Stimulated activated CD4-positive, alpha-beta T cell treated with anti-CD3 and anti-CD28 coated beads, Interleukin-15, amount 100 ng/mL, for 1 hour (primary cell): Measurements from ENCODE around the gene TTC39C.

Experiments
- DNase-seq, 2 donors: peaks; one replicate each; pipeline ENCODE4 v3.0.0-alpha.2; 2020; ENCODE audit warnings: low read depth in 1 of 2, low spot score in 1 of 2

TTC39C gene

GRCh38 chr18:24014062-24014985 is at the start of gene TTC39C:
Gene TTC39C (plus strand): TSS chr18:24014754. CDS start chr18:24014872, 118 bp downstream.
- peak; percentile 68 to 76 for DNase-seq

- DNase-seq: no peak
Measured at GRCh38 chr18:23966909-23967308, 47.6 kb upstream of the TTC39C start.

- DNase-seq: no peak
Measured at GRCh38 chr18:23967321-23968089, 47.0 kb upstream of the TTC39C start.

- no peak for DNase-seq
Measured at GRCh38 chr18:23968638-23969604, 45.6 kb upstream of the TTC39C start.

- no peak for DNase-seq
Measured at GRCh38 chr18:23969664-23970063, 44.9 kb upstream of the TTC39C start.

DNA sequence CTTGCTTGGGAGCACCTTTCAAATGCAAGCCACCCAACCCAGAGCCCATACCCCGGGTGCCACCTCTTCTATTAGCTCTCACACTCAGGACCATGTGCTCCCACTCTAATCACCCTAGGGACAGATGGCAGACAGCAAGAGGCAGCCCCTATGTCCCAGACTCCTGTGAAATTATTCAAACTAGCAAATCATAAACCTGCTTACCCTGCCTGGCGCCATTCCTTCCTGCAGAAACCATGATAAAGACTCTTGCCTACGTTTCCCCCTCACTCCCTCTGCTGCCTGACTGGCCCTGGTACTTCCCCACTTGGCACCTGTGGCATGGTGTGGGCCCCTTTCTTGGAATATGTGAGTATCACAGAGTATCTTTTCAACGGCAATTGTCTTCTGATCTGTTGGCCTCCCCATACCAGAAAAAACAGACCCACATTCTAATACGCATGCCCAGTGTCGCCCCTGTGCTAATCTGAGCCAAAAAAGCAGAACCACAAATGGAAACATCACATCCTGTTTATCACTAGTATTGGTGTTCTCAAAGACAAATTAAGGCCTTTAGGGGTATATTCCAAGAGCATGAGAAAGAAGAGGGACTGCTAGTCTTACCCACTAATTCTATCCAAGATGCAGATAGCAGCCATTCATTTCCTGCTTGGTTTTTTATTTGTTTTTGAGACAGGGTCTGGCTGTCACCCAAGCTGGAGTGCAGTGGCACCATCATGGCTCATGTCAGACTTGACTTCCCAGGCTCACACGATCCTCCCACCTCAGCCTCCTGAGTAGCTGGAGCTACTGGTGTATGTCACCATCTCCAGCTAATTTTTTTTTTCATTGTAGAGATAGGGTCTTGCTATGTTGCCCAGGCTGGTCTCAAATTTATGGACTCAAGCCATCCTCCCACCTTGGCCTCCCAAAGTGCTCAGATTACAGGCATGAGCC is 44.1 kb upstream of the TTC39C start:
- DNase-seq: peak in 1 of 2 donors; percentile 49

DNA sequence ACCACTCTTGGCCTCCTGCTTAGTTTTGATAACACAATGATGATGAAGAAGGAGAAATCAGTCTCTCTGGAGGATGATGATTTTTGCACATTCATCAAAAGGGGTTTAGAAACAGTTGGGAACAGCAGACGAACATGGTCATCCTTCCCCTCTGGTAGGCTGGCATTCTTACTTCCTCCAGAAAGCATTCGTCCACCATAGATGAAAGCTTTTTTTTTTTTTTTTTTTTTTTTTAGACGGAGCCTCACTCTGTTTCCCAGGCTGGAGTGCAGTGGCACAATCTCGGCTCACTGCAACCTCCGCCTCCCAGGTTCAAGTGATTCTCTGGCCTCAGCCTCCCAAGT is 43.5 kb upstream of the TTC39C start:
- no peak for DNase-seq

DNA sequence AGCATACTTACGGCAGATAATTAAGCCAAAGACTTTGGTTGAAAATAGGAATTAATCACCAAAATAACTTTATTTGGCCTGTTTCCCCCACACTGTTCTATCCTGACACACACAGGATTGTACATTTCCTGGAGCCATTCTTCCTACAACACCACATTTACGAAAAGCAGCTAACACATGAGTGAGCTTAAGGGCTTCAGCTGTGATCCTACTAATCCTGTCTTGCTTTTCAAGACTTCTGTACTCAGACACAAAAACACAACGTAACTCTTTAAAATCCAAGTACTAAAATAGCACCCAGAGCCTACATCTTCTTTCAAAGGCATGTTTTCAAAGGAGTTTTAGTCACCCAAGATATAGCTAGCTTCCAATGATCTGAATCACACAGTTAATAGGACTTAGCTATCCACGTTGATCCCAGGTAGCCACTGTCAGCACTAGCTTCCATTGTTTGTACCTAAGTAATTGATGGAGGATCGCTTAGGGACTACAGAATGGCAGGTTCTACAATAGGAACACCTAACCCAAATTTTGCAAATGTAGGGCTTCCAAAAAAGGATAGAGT is 42.8 kb upstream of the TTC39C start:
- DNase-seq: no peak

- DNase-seq: no peak
Measured at GRCh38 chr18:23972453-23972852, 42.1 kb upstream of the TTC39C start.

DNA sequence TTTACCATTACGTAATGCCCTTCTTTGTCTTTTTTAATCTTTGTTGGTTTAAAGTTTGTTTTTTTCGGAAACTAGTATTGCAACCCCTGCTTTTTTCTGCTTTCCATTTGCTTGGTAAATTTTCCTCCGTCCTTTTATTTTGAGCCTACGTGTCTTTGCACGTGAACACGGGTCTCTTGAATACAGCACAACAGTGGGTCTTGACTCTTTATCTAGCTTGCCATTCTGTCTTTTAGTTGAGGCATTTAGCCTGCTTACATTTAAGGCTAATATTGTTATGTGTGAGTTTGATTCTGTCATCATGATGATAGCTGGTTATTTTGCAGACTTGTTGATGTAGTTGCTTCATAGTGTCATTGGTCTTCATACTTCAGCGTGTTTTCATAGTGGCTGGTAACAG is 37.5 kb upstream of the TTC39C start:
- no peak for DNase-seq

- DNase-seq: no peak
Measured at GRCh38 chr18:23977719-23978483, 36.7 kb upstream of the TTC39C start.

GRCh38 chr18:23981369-23981980 is 33.1 kb upstream of the TTC39C start:
- DNase-seq: no peak

DNA sequence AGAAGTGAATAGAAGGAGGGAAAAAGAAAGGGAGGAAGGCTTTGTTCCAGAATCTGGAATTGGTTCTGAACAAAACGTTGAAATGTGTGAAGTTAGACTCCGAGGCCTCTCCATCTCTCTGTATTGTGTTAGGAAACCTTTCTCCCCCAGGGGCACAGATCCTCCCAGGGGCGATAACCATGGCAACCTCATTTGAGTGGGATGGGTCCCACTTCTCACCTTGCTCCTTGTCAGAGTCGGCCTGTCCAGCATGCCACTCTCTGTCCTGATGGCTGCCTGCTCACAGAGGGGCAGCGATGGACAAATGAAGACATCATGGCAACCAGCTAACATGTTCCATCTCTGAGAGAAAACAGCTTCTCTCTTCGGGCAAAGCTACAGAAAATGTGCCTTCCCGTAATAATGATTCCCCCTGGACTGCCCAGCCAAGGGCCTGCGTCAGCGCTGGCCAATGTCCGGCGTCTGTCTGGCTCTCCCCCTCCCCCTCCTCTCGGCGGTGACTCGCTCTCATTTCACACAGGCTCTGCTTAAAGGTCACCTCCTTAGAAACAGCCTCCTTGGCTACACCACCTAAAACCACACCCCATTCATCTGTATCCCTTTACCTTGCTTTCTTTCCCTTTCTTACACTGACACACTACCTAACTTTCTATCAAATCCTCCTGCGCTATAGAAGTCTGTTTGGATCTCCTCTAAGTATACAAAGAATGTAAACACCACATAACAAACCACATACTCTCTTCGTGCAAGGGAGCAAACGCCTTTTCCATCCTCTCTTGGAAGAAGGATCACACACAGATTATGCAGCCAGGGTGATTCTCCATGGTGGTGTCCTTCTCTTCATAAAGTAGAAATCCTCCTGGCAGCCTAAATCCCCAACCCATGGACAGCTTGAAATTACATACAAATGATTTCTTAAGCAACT is 32.1 kb upstream of the TTC39C start:
- no peak for DNase-seq

GRCh38 chr18:23983112-23983511 is 31.4 kb upstream of the TTC39C start:
- no peak for DNase-seq

DNA sequence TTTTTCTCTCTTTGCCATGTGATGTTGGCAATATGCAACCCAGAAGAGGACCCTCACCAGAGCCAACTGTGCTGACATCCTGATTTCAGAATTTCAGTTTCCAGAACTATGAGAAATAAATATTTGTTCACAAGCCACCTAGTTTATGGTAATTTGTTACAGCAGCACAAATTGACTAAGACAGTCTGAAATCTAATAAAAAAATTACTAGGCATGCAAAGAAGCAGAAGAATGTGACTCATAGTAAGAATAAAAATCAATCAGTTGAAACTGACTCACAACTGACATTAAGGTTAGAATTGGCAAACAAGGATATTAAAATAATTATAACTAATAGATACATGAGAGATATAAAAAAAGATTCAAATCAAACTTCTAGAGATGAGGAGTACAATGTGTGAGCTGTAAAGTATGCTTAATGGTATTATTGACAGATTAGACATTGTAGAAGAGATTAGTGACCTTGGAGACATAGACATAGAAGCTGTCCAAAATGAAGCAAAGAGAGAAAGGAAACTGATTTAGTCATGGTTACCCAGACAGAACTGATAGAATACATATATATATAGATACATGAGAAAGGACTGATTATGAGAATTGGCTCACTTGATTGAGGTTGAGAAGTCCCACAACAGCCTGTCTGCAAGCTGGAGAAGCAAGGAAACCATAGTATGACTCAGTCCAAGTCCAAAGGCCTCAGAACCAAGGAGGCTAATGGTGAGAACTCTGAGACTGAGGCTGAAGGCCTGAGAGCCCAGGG is 27.8 kb upstream of the TTC39C start:
- no peak for DNase-seq

- DNase-seq: no peak
Measured at GRCh38 chr18:23990474-23991410, 23.8 kb upstream of the TTC39C start.
